Posterior vena cava (tissue), 2 donors: ENCODE measurements around the gene SEPSECS. TPM values are rescaled to one million over a fixed set of nuclear protein-coding genes. Genes with fewer than 3 reads are reported as not detected.
"Not testable (repeated sequence)": the region's sequence is repeated elsewhere in the genome, so short reads cannot be mapped to it uniquely, and the experiment has no call there.

Experiments used
- DNase-seq: peaks from one replicate; pipeline ENCODE4 v3.0.0-alpha.2; 2020; ENCODE audit warnings: low spot score
- intact Hi-C, 2 donors: fragments of 100-400 bp; cut with DNase I; formaldehyde crosslinking; loops; one replicate each; pipeline versions ENCODE4 v1.14.1 to v1.14.2; 2022 to 2023
- total RNA-seq, 2 donors: library from RNA; stranded (reverse); fragmentation: NEBNext Ultra II Directional; extraction: Animal tissue kit (Norgen Biotek cat#: 25700); gene quantifications; one replicate each; pipeline ENCODE4 v1.2.1, GENCODE V29; 2021
- donor health status: DM: yes; HTN: yes; CAD: no.
- donor health status: DM: yes; HTN: yes; CAD: no.

SEPSECS gene
- total RNA-seq, 2 donors from 2014 or later = 5.8 to 5.9 TPM

DNA sequence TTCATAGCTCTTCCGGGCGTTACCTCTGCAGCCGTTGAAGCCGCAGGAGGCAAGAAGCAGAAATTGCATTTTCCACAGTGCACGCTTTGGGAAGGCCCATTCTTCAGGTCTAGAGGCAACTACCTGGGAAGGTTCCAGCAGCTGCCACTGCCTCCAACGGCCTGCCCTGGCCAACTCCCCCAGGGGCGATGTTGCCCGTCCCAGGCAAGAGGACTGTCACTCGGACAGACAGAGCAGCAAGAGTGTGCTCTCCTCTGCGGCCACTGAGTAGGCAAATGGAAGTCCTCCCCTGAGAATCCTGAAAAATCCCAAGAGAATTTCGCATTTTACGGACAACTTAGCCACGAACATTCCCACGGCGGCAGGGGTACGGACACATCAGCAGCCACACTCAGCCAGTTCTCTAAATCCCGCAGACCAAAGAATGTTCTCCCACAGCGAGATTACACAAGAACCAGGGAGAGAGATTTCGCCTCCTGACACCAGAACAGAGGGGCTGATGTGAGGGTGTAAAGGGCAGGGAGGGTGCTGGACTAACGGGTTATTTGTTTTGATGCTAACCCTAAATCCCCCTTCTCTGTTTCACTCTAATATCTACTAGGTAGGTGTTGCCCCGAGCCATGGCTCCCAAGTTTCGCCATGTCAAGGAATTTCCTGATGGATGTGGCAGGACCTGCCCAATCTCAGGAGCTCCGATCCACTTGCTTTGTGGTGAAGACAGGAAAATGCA lies 63.8 kb downstream of the SEPSECS start:
- intact Hi-C loops = no loop called here

GRCh38 chr4:25095837-25096236 lies 64.4 kb downstream of the SEPSECS start:
- intact Hi-C loops = no loop called here

More for the DNA sequence above, 63.8 kb downstream of the SEPSECS start:
- peak; percentile 52 for DNase-seq

DNA sequence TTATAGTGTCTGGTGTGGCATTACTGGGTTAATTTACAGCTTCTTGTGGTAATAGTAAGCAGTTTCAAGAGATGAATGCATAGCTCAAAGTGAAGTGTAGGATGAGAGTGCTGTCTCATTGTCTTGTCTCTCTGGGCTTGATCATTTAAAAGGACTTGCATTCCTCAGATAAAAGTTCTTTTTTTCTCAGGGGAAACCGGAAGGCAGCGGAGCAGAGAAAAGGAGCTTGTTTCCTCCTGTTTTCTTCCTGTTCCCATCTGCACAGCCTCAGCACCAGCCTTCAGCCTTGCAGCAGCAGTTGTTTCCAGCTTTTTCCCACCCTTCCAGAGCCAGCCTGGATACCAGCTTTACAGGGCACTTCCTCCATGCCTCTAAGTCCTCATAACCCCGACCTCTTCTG lies 68.1 kb downstream of the SEPSECS start:
- intact Hi-C loops = no loop called here
- peak; percentile 26 for DNase-seq

More at GRCh38 chr4:25095837-25096236, 64.4 kb downstream of the SEPSECS start:
- DNase-seq = peak; percentile 63

DNA sequence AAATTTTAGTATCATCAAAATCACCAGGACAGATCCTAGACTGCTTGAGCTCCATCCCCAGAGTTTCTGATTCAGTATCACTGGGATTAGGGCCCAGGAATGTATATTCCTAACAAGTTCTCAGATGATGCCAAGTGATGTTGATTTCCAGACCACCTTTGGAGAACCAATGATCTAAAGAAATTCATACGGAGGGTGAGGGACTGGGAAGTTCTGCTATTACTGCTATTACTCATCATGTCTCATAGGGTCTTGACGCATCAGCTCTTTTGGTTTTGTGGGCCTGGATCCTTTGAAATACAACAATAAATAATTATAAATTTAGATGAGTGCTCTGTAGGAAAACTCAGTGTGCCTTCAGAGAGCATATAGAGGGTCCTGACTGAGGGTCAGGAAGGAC lies 69.7 kb downstream of the SEPSECS start:
- intact Hi-C loops = no loop called here
- no peak for DNase-seq

DNA sequence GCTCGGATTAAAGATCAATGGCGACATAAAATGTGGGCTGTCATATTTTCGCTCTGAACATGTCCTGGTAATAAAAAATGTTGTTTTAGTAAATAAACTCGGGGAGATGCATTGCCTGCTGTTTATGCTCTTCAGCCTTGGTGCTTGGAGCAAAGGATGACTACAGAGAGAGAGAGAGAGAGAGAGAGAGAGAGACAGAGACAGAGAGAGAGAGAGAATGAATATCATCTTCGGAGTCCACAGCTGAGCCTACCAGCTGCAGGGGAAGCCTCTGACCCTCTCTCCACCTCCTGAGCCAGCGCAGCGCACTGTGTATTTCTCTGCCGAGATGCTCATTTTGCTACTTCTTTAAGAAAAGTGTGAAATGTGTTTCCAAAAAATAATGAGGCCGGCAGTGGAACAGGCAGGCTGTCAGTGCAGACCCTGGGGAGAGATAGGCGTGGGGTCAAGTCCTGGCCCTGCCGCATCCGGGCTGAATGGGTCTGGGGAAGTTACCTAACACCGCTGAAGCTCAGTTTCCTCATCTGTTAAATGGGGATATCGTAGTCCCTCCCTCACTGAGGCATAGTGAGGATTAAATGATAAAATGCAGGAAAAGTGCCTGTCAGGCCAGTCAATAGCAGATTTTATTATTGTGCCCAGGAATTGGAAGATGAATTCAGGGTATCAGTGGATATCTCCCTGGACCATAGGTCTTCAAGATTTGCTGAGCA lies 71.0 kb downstream of the SEPSECS start:
- intact Hi-C loops = no loop called here
- peak; percentile 38 for DNase-seq

- intact Hi-C loops = no loop called here
- DNase-seq = peak; percentile 83
These were observed 71.9 kb downstream of the SEPSECS start for GRCh38 chr4:25088093-25088952.

DNA sequence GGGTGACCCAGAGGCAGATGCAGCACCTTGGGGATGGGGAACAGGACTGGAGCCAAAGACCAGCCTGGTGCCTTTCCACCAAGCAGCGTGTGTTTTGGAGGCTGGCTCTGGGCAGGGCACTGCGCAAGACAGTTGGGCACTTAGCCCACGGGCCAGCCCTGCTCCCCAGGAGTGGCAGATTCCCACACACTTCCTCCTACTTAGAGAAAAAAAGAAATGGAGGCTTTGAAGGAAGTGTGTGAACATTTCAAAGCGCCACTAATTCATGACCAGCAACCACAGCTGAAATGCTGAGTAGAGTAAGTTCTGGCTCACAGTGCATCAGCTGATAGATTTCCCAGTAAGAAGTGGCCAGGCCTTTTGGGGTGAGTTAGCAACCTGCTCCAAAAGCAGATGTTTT lies 74.6 kb downstream of the SEPSECS start:
- DNase-seq = peak; percentile 82
- intact Hi-C loops = no loop called here

DNA sequence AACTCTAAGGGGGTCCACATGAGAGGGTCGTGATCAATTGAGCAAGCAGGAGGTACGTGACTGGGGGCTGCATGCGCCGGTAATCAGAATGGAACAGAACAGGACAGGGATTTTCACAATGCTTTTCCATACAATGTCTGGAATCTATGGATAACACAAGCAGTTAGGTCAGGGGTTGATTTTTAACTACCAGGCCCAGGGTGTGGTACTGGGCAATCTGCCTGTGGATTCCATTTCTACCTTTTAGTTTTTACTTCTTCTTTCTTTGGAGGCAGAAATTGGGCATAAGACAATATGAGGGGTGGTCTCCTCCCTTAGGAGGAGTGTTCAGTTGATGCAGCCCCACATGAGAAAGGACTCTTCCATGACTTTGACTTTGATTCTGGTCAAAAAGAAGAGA lies 76.8 kb downstream of the SEPSECS start:
- intact Hi-C loops, DNase-seq: not testable (repeated sequence)

DNA sequence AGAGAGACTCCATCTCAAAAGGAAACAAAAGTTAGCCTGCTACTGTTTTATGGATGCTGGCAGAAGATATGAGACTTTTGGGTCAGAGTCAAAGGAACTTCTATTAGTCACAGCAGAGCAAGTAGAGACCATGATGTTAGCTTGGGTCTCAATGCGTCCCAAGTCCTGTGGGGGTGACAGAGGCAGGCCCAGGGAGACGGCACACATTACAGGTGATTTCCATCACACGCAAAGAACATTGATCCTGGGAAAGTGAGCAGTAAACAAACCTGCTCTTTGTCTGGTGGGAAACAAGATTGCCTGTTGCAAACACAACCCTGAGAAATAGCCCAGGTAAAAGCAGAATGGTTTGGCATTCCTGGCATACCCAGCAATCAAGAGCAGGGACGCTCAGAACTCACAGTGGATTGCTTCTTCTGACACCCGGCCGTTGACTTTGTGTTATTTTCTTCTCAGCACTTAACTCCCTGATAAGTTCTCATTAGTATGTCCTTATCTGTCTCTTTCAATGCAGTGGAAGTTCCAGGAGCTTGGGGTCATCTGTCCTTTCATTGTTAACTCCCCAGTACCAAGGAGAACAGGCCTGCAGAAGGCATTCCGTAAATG lies 78.3 kb downstream of the SEPSECS start:
- intact Hi-C loops = no loop called here
- peak; percentile 26 for DNase-seq

DNA sequence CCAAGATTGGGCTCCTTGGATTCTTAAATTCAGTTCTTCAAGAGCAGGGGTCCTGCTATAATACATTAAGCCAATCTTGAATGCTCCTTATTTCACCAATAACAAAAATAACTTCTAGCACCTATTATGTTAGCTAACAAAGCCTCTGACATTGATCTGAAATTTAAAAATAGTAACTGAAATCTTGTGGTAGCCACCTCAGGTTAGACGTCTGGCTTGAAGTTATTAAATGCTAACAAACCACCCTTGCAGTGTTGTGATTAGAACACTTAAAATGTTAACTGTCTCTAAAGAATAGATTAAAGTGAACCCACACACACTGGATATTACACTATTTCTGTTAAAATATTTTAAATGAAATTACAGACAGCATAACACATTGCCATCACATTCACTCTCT lies 79.7 kb downstream of the SEPSECS start:
- DNase-seq = no peak
- intact Hi-C loops = no loop called here

DNA sequence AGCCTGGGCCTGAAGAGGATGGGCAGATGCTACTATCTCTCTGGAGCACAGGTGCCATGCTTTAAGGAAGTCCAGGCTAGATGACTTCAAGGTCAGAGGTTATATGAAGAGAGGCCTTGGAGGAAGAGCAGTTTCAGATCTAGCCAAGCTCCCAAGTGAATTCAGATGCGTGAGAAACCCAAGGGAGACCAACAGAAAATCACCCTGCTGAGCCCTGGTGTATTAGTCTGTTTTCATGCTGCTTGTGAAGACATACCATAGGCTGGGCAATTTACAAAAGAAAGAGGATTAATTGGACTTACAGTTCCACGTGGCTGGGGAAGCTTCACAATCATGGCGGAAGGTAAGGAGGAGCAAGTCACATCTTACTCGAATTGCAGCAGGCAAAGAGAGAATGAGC lies 81.7 kb downstream of the SEPSECS start:
- intact Hi-C loops = no loop called here

DNA sequence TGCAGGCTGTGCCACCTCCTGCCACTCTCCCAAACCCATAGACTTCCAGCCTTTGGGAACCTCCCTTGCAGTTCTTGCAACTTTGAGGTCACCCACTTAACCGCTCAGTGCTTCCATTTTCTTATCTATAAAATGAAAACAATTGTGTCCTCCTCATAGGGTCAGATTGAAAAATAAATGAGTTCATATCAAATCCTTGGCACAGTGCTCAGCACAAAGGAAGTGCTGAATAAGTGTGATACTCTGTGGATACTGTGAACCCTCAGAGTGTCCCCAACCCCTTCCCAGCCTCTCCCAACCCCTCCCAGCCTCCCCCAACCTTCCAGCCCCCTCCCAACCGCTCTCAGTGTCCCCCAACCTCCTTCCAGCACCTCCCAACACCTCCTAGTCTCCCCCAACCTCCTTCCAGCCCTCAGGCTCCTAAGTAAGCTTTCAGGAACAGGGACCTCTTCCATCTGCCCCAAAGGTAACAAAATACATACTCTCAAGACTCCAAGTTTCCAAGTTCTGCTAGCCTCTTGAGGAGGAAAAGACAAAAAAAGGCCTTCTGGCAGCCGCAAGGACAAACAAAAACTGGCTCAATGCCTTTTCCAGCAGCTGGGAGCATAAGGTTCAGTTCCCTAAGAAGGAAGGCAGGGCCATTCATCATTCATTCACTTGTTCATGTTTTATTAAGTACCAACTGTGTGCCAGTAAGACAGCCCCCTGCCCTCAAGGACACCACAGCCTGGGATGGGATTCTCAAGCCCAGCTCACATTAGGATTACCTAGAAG lies 83.4 kb downstream of the SEPSECS start:
- intact Hi-C loops = no loop called here
- DNase-seq = no peak

More for the DNA sequence above, 81.7 kb downstream of the SEPSECS start:
- DNase-seq = no peak

GRCh38 chr4:25075851-25076250 lies 84.4 kb downstream of the SEPSECS start:
- DNase-seq = no peak
- intact Hi-C loops = no loop called here

DNA sequence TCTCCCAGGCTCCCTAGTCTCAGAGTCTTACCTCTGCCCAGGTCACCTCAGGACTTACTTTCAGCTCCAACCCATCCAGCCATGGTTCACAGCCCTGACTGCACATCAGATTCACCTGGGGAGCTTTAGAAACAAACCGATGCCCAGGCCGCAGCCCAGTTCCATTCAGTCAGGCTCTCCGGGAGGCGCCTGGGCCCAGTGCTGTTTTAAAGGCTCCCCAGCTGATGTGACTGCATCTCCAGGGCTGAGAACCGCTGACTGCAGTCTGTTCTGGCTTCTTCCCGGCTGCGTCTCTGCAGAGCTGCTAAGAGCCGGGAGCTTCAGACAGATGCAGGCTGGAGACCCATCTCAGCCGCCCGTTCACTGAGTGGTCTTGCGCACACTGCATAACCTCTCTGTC lies 85.1 kb downstream of the SEPSECS start:
- DNase-seq = peak; percentile 20
- intact Hi-C loops = no loop called here

GRCh38 chr4:25070545-25070944 lies 89.7 kb downstream of the SEPSECS start:
- intact Hi-C loops = no loop called here
- DNase-seq = peak; percentile 30
